ENCODE measurements around the gene IQSEC1. TPM values are rescaled to one million over a fixed set of nuclear protein-coding genes. Genes with fewer than 3 reads are reported as not detected.

The IQSEC1 gene
- total and polyA plus RNA-seq, 2 of the 8 experiments (the other 6 are each of a cell fraction or from before 2014, with no cell fraction given): 6.8 to 28.8 TPM

GRCh38 chr3:12866836-12867235 is 206.4 kb downstream of the IQSEC1 start:
- Histone ChIP-seq H3K18ac (ENCODE audit: extremely low read depth, low read length) (no peak overlapping the region), H4K8ac (ENCODE audit: extremely low read depth, insufficient read depth, low read length) (no peak overlapping the region), H3K79me1 (ENCODE audit: low read depth, low read length) (no peaks in the 10 kb centered on the region), H3K27ac (ENCODE audit: low read depth, low read length) (no peak overlapping the region), H3K56ac (replicated peaks; ENCODE audit: insufficient read length, low read depth, low read length) (no peak overlapping the region), H3K23me2 (ENCODE audit: low read depth, low read length) (peaks cover 4% of the 10 kb centered on the region; the same call in 1 of the 2 replicates), H4K5ac (ENCODE audit: insufficient read length, low read depth, low read length) (no peak overlapping the region), H2AK5ac (ENCODE audit: low read depth, low read length) (no peak overlapping the region), H2AFZ (ENCODE audit: low read length) (no peak overlapping the region), H3K4me1 (replicated peaks in 1 of 4; ENCODE audit: control insufficient read depth in 3 of 4, insufficient read depth in 4 of 4, low read length in 3 of 4) (peaks cover 0 to 2% (median 2%) of the 10 kb centered on the region in 4 experiments; a peak in 3 of 7 replicates), H3K9ac (replicated peaks in 1 of 4; ENCODE audit: extremely low read depth in 1 of 4, low read depth in 3 of 4, low read length in 3 of 4) (no peak overlapping the region), H3K79me2 (ENCODE audit: control insufficient read depth in 1 of 2, insufficient read depth in 2 of 2, low read length in 2 of 2) (no peaks in the 10 kb centered on the region), H2BK5ac (ENCODE audit: low read depth, low read length) (no peak overlapping the region), H3K4me3 (ENCODE audit: extremely low read depth in 1 of 4, insufficient read depth in 2 of 4, low read depth in 3 of 4, low read length in 4 of 4) (no peak overlapping the region), H3K4me2 (ENCODE audit: insufficient read depth in 1 of 2, low read depth in 2 of 2, low read length in 2 of 2) (no peak overlapping the region), H3K36me3 (ENCODE audit: control insufficient read depth in 2 of 4, insufficient read depth in 4 of 4, low read length in 3 of 4) (no peaks in the 10 kb centered on the region), H2BK12ac (ENCODE audit: low read depth, low read length) (no peak overlapping the region), H3K9me3 (ENCODE audit: insufficient read depth in 2 of 2, low read depth in 1 of 2, low read length in 1 of 2) (no peaks in the 10 kb centered on the region), H2BK120ac (replicated peaks; ENCODE audit: low read depth, low read length) (no peak overlapping the region), H2BK20ac (ENCODE audit: low read length) (no peak overlapping the region), H4K20me1 (replicated peaks in 1 of 2; ENCODE audit: control insufficient read depth in 1 of 2, insufficient read depth in 2 of 2, low read length in 2 of 2) (no peaks in the 10 kb centered on the region), H3K4ac (replicated peaks; ENCODE audit: insufficient read length, low read depth, low read length) (no peak overlapping the region), H3K23ac (ENCODE audit: insufficient read length) (no peak overlapping the region), H4K91ac (replicated peaks; ENCODE audit: insufficient read length, low read length) (no peak overlapping the region), H3K14ac (ENCODE audit: insufficient read length) (no peak overlapping the region), H2BK15ac (ENCODE audit: low read length) (no peak overlapping the region), H3K27me3 (replicated peaks in 1 of 4; ENCODE audit: control insufficient read depth in 3 of 4, extremely low read depth in 1 of 4, insufficient read depth in 3 of 4, low read length in 3 of 4) (peaks cover 0 to 5% (median under 1%) of the 10 kb centered on the region in 4 experiments; a peak in 3 of 7 replicates)
- ChIA-PET POLR2A (ENCODE audit: partially characterized antibody) (interaction anchor here (0.6 to 22.9 kb wide), 3 partner anchors 19 to 30 kb away, joined by 3 to 314 read pairs (median 3); partner anchors contain the start of gene RPL32), CTCF (ENCODE audit: partially characterized antibody) (interaction anchor here (1.1 to 21.3 kb wide), 6 partner anchors 12 to 117 kb away, joined by 3 to 353 read pairs (median 8); no protein-coding TSS in a partner anchor)
- DNase-seq (ENCODE audit: low read depth in 1 of 2, low spot score in 2 of 2) (no peak), FAIRE-seq (no peak)
- no peak for TF ChIP-seq JUND (IDR thresholded peaks at IDR 0.05; ENCODE audit: low read length)
- TF ChIP-seq RFX5 (IDR thresholded peaks at IDR 0.05; ENCODE audit: borderline replicate concordance, low read depth, low read length): no peak
- no peak for TF ChIP-seq CTBP2 (IDR thresholded peaks at IDR 0.05; ENCODE audit: borderline replicate concordance, insufficient read depth, insufficient read length, low read length)
- TF ChIP-seq SRF (IDR thresholded peaks at IDR 0.05; ENCODE audit: low read depth, low read length): no peak
- 76% methylated on average over 4 of the region's 6 CpGs; no CpG with 5 or more reads in 1 of the 2 experiments for WGBS, 2 experiments (ENCODE audit: extremely low coverage in 1 of 2, insufficient coverage in 1 of 2, insufficient read length in 1 of 2, insufficient replicate concordance in 2 of 2, low coverage in 1 of 2, low lambda C conversion rate in 2 of 2, missing lambda C conversion rate in 1 of 2)
